Mesenchymal stem cell (in vitro differentiated cells and primary cell): ENCODE data around the gene NGEF.
A peak's percentile ranks its signal among the peaks of the same experiment; 100 is the strongest.

ENCODE experiments used
- DNase-seq: peaks from one replicate; pipeline ENCODE4 v3.0.0-alpha.2; 2013
- H2AFZ ChIP-seq: one replicate; pipeline ENCODE4 v1.6.1; 2013; ENCODE audit warnings: low read depth, mild to moderate bottlenecking, control low read depth, inconsistent platforms, low read length, moderate library complexity
- H2AK5ac ChIP-seq: 2 replicates; pipeline ENCODE4 v1.6.1; 2013; ENCODE audit warnings: low read length, moderate library complexity, mild to moderate bottlenecking, inconsistent platforms; ENCODE audit not compliant: severe bottlenecking
- H2BK120ac ChIP-seq: one replicate; pipeline ENCODE4 v1.6.1; 2013; ENCODE audit warnings: low read depth, mild to moderate bottlenecking, inconsistent platforms, low read length, moderate library complexity
- H2BK12ac ChIP-seq, 2 experiments: one replicate each; pipeline ENCODE4 v1.6.1; 2013; ENCODE audit warnings: inconsistent platforms in 2 of 2, low read length in 2 of 2, mild to moderate bottlenecking in 2 of 2, moderate library complexity in 2 of 2, control low read depth in 1 of 2
- H2BK15ac ChIP-seq: one replicate; pipeline ENCODE4 v1.6.1; 2013; ENCODE audit warnings: mild to moderate bottlenecking, low read depth, inconsistent platforms; ENCODE audit not compliant: poor library complexity, severe bottlenecking
- H2BK5ac ChIP-seq: 2 replicates; pipeline ENCODE4 v1.6.1; 2013; ENCODE audit warnings: low read depth, mild to moderate bottlenecking, low read length, control low read depth, inconsistent platforms; ENCODE audit not compliant: poor library complexity, severe bottlenecking
- H3K14ac ChIP-seq, 2 experiments: one replicate each; pipeline ENCODE4 v1.6.1; 2013; ENCODE audit warnings: inconsistent platforms in 2 of 2, low read length in 2 of 2, control low read depth in 1 of 2, mild to moderate bottlenecking in 1 of 2, moderate library complexity in 1 of 2
- H3K18ac ChIP-seq, 2 experiments: one replicate each; pipeline ENCODE4 v1.6.1; 2013; ENCODE audit warnings: inconsistent platforms in 2 of 2, low read length in 2 of 2, control low read depth in 1 of 2, low read depth in 1 of 2, mild to moderate bottlenecking in 1 of 2
- H3K23ac ChIP-seq, 2 experiments: one replicate each; pipeline ENCODE4 v1.6.1; 2013; ENCODE audit warnings: inconsistent platforms in 2 of 2, low read length in 2 of 2, mild to moderate bottlenecking in 2 of 2, moderate library complexity in 2 of 2, control low read depth in 1 of 2
- H3K27ac ChIP-seq: 2 replicates; pipeline ENCODE4 v1.5.1; 2013; ENCODE audit warnings: mild to moderate bottlenecking, moderate library complexity, low read length, control low read depth, inconsistent platforms; ENCODE audit not compliant: poor library complexity, severe bottlenecking
- H3K27me3 ChIP-seq, 2 experiments: 2 replicates each; pipeline versions ENCODE4 v1.6.1 to v1.7.0; 2013; ENCODE audit warnings: low read length in 2 of 2, mild to moderate bottlenecking in 2 of 2, moderate library complexity in 2 of 2, control low read depth in 1 of 2, inconsistent platforms in 1 of 2; ENCODE audit not compliant: control insufficient read depth in 1 of 2, insufficient read depth in 1 of 2
- H3K36me3 ChIP-seq, 2 experiments: 2 replicates each; pipeline versions ENCODE4 v1.6.1 to v1.7.0; 2013; ENCODE audit warnings: low read length in 2 of 2, control low read depth in 1 of 2, inconsistent platforms in 1 of 2, low read depth in 1 of 2, mild to moderate bottlenecking in 1 of 2; ENCODE audit not compliant: insufficient read depth in 2 of 2, control insufficient read depth in 1 of 2
- H3K4ac ChIP-seq, 2 experiments: one replicate each; pipeline ENCODE4 v1.6.1; 2013; ENCODE audit warnings: inconsistent platforms in 2 of 2, low read length in 2 of 2, mild to moderate bottlenecking in 2 of 2, moderate library complexity in 2 of 2, control low read depth in 1 of 2, low read depth in 1 of 2
- H3K4me1 ChIP-seq: 2 replicates; pipeline ENCODE4 v1.6.1; 2013; ENCODE audit warnings: low read depth, low read length, control low read depth; ENCODE audit not compliant: control insufficient read depth, insufficient read depth
- H3K4me2 ChIP-seq: 2 replicates; pipeline ENCODE4 v1.6.1; 2013; ENCODE audit warnings: low read length, mild to moderate bottlenecking, inconsistent platforms; ENCODE audit not compliant: poor library complexity, severe bottlenecking
- H3K4me3 ChIP-seq, 2 experiments: 2 replicates each; pipeline versions ENCODE4 v1.5.1 to v1.7.0; 2013; ENCODE audit warnings: low read length in 2 of 2, mild to moderate bottlenecking in 2 of 2, control low read depth in 1 of 2, low read depth in 1 of 2; ENCODE audit not compliant: insufficient read depth in 1 of 2
- H3K79me1 ChIP-seq: replicated peaks from 2 replicates; pipeline ENCODE4 v1.6.1; 2013; ENCODE audit warnings: mild to moderate bottlenecking, control low read depth, low read length, inconsistent platforms; ENCODE audit not compliant: poor library complexity, severe bottlenecking
- H3K9ac ChIP-seq: 2 replicates; pipeline ENCODE4 v1.7.0; 2013; ENCODE audit warnings: mild to moderate bottlenecking, low read length, moderate library complexity
- H3K9me3 ChIP-seq: 2 replicates; pipeline ENCODE4 v1.7.0; 2013; ENCODE audit warnings: mild to moderate bottlenecking, low read length; ENCODE audit not compliant: control insufficient read depth
- H4K8ac ChIP-seq: one replicate; pipeline ENCODE4 v1.6.1; 2013; ENCODE audit warnings: inconsistent platforms, mild to moderate bottlenecking, low read length, moderate library complexity
- H4K91ac ChIP-seq: one replicate; pipeline ENCODE4 v1.6.1; 2013; ENCODE audit warnings: mild to moderate bottlenecking, low read length, inconsistent platforms
- WGBS: methylation state at CpG from one replicate; pipeline ENCODE4 v1.1.7; 2013; ENCODE audit warnings: mixed read lengths; 5-methylcytosine and 5-hydroxymethylcytosine counted together

Gene NGEF

GRCh38 chr2:232919141-232919540, 93.9 kb downstream of the NGEF start:
- Histone ChIP-seq H3K4me2 (no peak overlapping the region), H2AFZ (no peak overlapping the region), H2BK12ac (no peak overlapping the region), H3K36me3 (no peaks in the 10 kb centered on the region), H3K4me3 (no peak overlapping the region), H2BK120ac (no peak overlapping the region), H2BK5ac (no peak overlapping the region), H2BK15ac (no peak overlapping the region), H3K9me3 (peaks cover under 1% of the 10 kb centered on the region), H3K14ac (no peak overlapping the region), H2AK5ac (no peak overlapping the region), H3K4me1 (no peaks in the 10 kb centered on the region), H3K18ac (no peak overlapping the region), H3K27ac (no peak overlapping the region), H4K91ac (no peak overlapping the region), H3K79me1 (no peaks in the 10 kb centered on the region), H3K9ac (no peak overlapping the region), H3K4ac (no peak overlapping the region), H3K27me3 (peaks cover 37% of the 10 kb centered on the region in 2 experiments), H3K23ac (no peak overlapping the region), H4K8ac (no peak overlapping the region)
- WGBS = 91% methylated on average over 6 of the region's 6 CpGs
- no peak for DNase-seq

GRCh38 chr2:232913903-232914302, 99.2 kb downstream of the NGEF start:
- Histone ChIP-seq H3K27me3 (peaks cover 5 to 24% of the 10 kb centered on the region in 2 experiments), H3K36me3 (no peaks in the 10 kb centered on the region), H2BK15ac (no peak overlapping the region), H2BK5ac (no peak overlapping the region), H2AK5ac (no peak overlapping the region), H2AFZ (no peak overlapping the region), H4K8ac (no peak overlapping the region), H3K79me1 (no peaks in the 10 kb centered on the region), H3K27ac (no peak overlapping the region), H3K9ac (no peak overlapping the region), H3K9me3 (peaks cover 12% of the 10 kb centered on the region), H3K4ac (no peak overlapping the region), H3K4me2 (no peak overlapping the region), H3K4me3 (no peak overlapping the region), H3K18ac (no peak overlapping the region), H2BK120ac (no peak overlapping the region), H3K14ac (no peak overlapping the region), H3K23ac (no peak overlapping the region), H4K91ac (no peak overlapping the region), H3K4me1 (no peaks in the 10 kb centered on the region), H2BK12ac (no peak overlapping the region)
- 81% methylated on average over 2 of the region's 2 CpGs for WGBS
- no peak for DNase-seq

GRCh38 chr2:232911712-232912277, 101.3 kb downstream of the NGEF start:
- H2AFZ ChIP-seq = no peak overlapping the region
- no peak overlapping the region for H4K91ac ChIP-seq
- H2BK5ac ChIP-seq = no peak overlapping the region
- no peak overlapping the region for H3K4ac ChIP-seq
- no peak for DNase-seq
- no peak overlapping the region for H4K8ac ChIP-seq
- H3K18ac ChIP-seq = no peak overlapping the region
- peaks cover 12% of the 10 kb centered on the region for H3K9me3 ChIP-seq
- no peak overlapping the region for H3K23ac ChIP-seq
- H3K4me3 ChIP-seq = no peak overlapping the region
- H3K4me1 ChIP-seq = no peaks in the 10 kb centered on the region
- peaks cover 4 to 20% of the 10 kb centered on the region in 2 experiments for H3K27me3 ChIP-seq
- no CpG with 5 or more reads among the region's 1 CpG for WGBS
- no peak overlapping the region for H3K14ac ChIP-seq
- no peak overlapping the region for H3K4me2 ChIP-seq
- no peak overlapping the region for H2AK5ac ChIP-seq
- H2BK15ac ChIP-seq = no peak overlapping the region
- no peak overlapping the region for H2BK12ac ChIP-seq
- H3K36me3 ChIP-seq = no peaks in the 10 kb centered on the region
- H3K9ac ChIP-seq = no peak overlapping the region
- H3K27ac ChIP-seq = no peak overlapping the region
- H2BK120ac ChIP-seq = no peak overlapping the region
- no peaks in the 10 kb centered on the region for H3K79me1 ChIP-seq

GRCh38 chr2:232910376-232910775, 102.7 kb downstream of the NGEF start:
- H2AFZ ChIP-seq = no peak overlapping the region
- H3K4me3 ChIP-seq = no peak overlapping the region
- no peak overlapping the region for H2BK5ac ChIP-seq
- H3K18ac ChIP-seq = no peak overlapping the region
- no peak overlapping the region for H2AK5ac ChIP-seq
- H3K9ac ChIP-seq = no peak overlapping the region
- H3K23ac ChIP-seq = no peak overlapping the region
- 95% methylated on average over 4 of the region's 6 CpGs for WGBS
- H3K27me3 ChIP-seq = peaks cover 0 to 10% of the 10 kb centered on the region in 2 experiments
- H3K9me3 ChIP-seq = peaks cover 12% of the 10 kb centered on the region
- H2BK12ac ChIP-seq = no peak overlapping the region
- no peaks in the 10 kb centered on the region for H3K36me3 ChIP-seq
- H4K91ac ChIP-seq = peak overlapping the region; percentile 50
- H2BK15ac ChIP-seq = no peak overlapping the region
- H4K8ac ChIP-seq = no peak overlapping the region
- no peak overlapping the region for H3K4ac ChIP-seq
- no peaks in the 10 kb centered on the region for H3K4me1 ChIP-seq
- DNase-seq = no peak
- no peak overlapping the region for H3K27ac ChIP-seq
- no peak overlapping the region for H2BK120ac ChIP-seq
- H3K14ac ChIP-seq = no peak overlapping the region
- no peak overlapping the region for H3K4me2 ChIP-seq
- no peaks in the 10 kb centered on the region for H3K79me1 ChIP-seq
